Thoracic aorta (tissue), 2 donors: Measurements from ENCODE around the gene GPR151. TPM values are rescaled to one million over a fixed set of nuclear protein-coding genes. Genes with fewer than 3 reads are reported as not detected.

ENCODE experiments used
- ATAC-seq: fragments of 150-250 bp; one replicate; pipeline ENCODE4 v1.8.0; 2017; ENCODE audit warnings: low read depth; ENCODE audit not compliant: insufficient number of reproducible peaks, low FRiP score
- DNase-seq: peaks from one replicate; pipeline ENCODE4 v3.0.0-alpha.2; 2020; ENCODE audit warnings: low spot score
- H3K27ac ChIP-seq, 2 donors: fragments of 200-600 bp; sonication (generic); 1 replicate in 1 of 2; 2 replicates in 1 of 2; pipeline ENCODE4 v1.5.1; 2016; ENCODE audit warnings: mild to moderate bottlenecking in 2 of 2, moderate library complexity in 2 of 2
- H3K27me3 ChIP-seq: fragments of 200-600 bp; sonication (generic); replicated peaks from 2 replicates; pipeline ENCODE4 v1.6.0; 2016; ENCODE audit warnings: mild to moderate bottlenecking; ENCODE audit not compliant: insufficient read depth
- H3K36me3 ChIP-seq: fragments of 200-600 bp; sonication (generic); one replicate; pipeline ENCODE4 v1.5.1; 2016
- H3K4me1 ChIP-seq, 2 donors: fragments of 200-600 bp; sonication (generic); 1 replicate in 1 of 2; 2 replicates in 1 of 2; pipeline versions ENCODE4 v1.5.1 to v1.6.0; 2016; ENCODE audit warnings: low read depth in 2 of 2, mild to moderate bottlenecking in 1 of 2; ENCODE audit not compliant: control insufficient read depth in 1 of 2
- H3K4me3 ChIP-seq: fragments of 200-600 bp; sonication (generic); 2 replicates; pipeline ENCODE4 v1.5.1; 2016; ENCODE audit warnings: mild to moderate bottlenecking
- H3K9me3 ChIP-seq: fragments of 200-600 bp; sonication (generic); 2 replicates; pipeline ENCODE4 v1.5.1; 2016
- total RNA-seq, 2 donors: library from RNA; depleted of rRNA; stranded (reverse); fragments of >200 nt; gene quantifications; one replicate each; pipeline versions ENCODE4 v1.1.0 to v1.2.3, GENCODE V29; 2016
- TF ChIP-seq, protein P1 (sequence below): fragments of 200-600 bp; sonication (generic); IDR thresholded peaks from one replicate; pipeline ENCODE4 v1.5.1; 2019; ENCODE audit warnings: antibody characterized with exemption

GPR151 gene
- total RNA-seq, 2 donors from 2014 or later, result not detected

DNA sequence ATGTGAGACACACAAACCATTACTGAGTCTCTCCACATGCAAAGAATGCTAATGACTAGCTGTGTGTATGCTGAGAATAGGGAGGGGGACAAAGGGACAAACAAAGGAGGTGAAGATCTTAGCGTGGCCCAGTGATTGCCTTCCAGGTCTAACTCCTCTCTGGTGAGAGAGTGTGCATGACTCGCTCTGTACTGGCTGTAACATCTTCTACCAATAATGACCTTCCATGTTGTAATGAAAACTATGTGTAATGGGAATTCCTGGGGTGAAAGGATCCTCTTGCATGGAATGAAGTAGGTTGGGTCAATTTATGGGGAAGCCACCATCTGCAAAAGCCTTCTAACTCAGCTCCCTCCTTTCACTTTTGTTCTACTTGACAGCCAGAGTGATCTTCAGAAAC is 24.4 kb upstream of the GPR151 start:
- no peaks in the 10 kb centered on the region for H3K4me1 ChIP-seq
- H3K27me3 ChIP-seq, result no peaks in the 10 kb centered on the region
- TF ChIP-seq, protein P1, sequence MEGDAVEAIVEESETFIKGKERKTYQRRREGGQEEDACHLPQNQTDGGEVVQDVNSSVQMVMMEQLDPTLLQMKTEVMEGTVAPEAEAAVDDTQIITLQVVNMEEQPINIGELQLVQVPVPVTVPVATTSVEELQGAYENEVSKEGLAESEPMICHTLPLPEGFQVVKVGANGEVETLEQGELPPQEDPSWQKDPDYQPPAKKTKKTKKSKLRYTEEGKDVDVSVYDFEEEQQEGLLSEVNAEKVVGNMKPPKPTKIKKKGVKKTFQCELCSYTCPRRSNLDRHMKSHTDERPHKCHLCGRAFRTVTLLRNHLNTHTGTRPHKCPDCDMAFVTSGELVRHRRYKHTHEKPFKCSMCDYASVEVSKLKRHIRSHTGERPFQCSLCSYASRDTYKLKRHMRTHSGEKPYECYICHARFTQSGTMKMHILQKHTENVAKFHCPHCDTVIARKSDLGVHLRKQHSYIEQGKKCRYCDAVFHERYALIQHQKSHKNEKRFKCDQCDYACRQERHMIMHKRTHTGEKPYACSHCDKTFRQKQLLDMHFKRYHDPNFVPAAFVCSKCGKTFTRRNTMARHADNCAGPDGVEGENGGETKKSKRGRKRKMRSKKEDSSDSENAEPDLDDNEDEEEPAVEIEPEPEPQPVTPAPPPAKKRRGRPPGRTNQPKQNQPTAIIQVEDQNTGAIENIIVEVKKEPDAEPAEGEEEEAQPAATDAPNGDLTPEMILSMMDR, result no peak
- DNase-seq (no peak), ATAC-seq (no peak)
- no peaks in the 10 kb centered on the region for H3K9me3 ChIP-seq
- no peak overlapping the region for H3K4me3 ChIP-seq
- no peaks in the 10 kb centered on the region for H3K36me3 ChIP-seq
- H3K27ac ChIP-seq, result no peak overlapping the region

- Histone ChIP-seq H3K36me3 (no peaks in the 10 kb centered on the region), H3K27ac (no peak overlapping the region), H3K4me3 (no peak overlapping the region)
These were observed 24.0 kb upstream of the GPR151 start for GRCh38 chr5:146539973-146540372.

DNA sequence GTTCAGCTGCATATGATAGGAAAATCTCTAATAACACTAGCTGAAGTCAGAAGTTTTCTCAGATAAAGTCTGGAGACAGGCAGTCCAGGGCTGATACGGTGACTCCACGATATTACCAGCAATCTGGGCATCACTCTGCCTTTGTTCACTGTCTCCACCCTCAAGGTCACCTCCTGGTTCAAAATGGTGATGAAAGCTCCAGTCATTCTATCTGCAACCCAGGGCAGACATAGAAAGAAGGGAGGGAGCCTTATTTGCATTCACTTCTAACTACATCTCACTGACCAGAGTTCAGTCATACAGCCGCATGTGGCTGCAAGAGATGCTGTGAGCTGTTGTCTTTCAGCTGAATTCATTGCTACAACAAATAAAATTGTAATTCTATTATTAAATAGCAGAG is 22.4 kb upstream of the GPR151 start:
- H3K27ac ChIP-seq, result no peak overlapping the region
- no peaks in the 10 kb centered on the region for H3K4me1 ChIP-seq
- no peak overlapping the region for H3K4me3 ChIP-seq
- ATAC-seq (no peak), DNase-seq (no peak)
- TF ChIP-seq, protein P1, result no peak
- H3K9me3 ChIP-seq, result no peaks in the 10 kb centered on the region
- H3K36me3 ChIP-seq, result no peaks in the 10 kb centered on the region
- no peaks in the 10 kb centered on the region for H3K27me3 ChIP-seq

More at GRCh38 chr5:146539973-146540372, 24.0 kb upstream of the GPR151 start:
- no peaks in the 10 kb centered on the region for H3K27me3 ChIP-seq
- ATAC-seq (no peak), DNase-seq (no peak)
- TF ChIP-seq, protein P1, result no peak
- no peaks in the 10 kb centered on the region for H3K4me1 ChIP-seq
- no peaks in the 10 kb centered on the region for H3K9me3 ChIP-seq

DNA sequence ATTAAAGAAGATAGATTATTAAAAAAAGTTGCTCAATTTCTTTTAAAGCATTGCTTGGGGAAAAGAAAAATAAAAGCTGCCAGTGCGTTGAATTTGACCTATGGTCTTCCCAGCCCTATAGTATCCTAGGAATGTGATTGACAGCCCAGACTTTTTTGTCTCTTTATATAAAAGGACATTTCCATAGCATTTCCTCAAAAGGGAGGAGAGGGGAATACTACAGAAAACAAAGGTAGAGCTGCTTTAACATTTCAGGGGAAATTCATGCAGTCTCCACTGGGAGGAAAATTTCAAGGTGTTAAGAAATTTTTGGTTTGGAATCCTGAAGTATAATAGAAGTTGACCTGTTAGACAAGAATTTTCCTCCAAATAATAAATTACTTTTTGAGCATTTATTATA is 17.9 kb upstream of the GPR151 start:
- Histone ChIP-seq H3K36me3 (no peaks in the 10 kb centered on the region), H3K4me3 (no peak overlapping the region), H3K27me3 (no peaks in the 10 kb centered on the region), H3K27ac (no peak overlapping the region), H3K4me1 (no peaks in the 10 kb centered on the region), H3K9me3 (no peaks in the 10 kb centered on the region)
- TF ChIP-seq, protein P1, result no peak
- DNase-seq (no peak), ATAC-seq (no peak)

DNA sequence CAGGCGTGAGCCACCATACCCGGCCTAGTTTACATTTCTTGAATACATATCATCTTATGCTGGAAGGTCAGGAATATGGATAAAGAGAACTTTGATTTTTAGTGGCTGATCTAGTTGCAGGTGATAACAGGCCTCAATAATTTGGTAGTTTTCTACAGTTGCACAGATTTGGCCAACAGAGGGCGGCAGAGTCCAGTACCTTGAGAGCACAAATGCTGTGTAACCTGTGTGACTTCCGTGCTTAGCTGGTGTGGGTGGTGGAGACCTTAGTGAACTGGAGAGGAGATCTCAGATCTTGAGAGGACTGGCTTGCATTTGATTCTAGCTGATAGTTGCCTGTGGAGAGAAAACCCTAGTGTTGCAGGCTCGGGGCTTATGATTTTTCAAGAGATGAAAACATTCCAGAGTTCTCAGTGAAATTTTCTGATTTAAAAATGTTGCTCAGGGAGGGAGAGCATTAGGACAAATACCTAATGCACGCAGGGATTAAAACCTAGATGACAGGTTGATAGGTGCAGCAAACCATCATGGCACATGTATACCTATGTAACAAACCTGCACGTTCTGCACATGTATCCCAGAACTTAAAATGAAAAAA is 17.4 kb upstream of the GPR151 start:
- DNase-seq, result peak; percentile 15
- H3K27ac ChIP-seq, result no peak overlapping the region
- H3K9me3 ChIP-seq, result no peaks in the 10 kb centered on the region
- no peak overlapping the region for H3K4me3 ChIP-seq
- TF ChIP-seq, protein P1, result peak; percentile 79
- H3K36me3 ChIP-seq, result no peaks in the 10 kb centered on the region
- peak; percentile 74 for ATAC-seq
- no peaks in the 10 kb centered on the region for H3K4me1 ChIP-seq
- no peaks in the 10 kb centered on the region for H3K27me3 ChIP-seq
